ENCODE measurements around the gene CASTOR2.

GRCh38 chr7:75045881-75046280, 81.4 kb downstream of the CASTOR2 start:
- TF ChIP-seq EZH2 (IDR thresholded peaks at IDR 0.05; ENCODE audit: insufficient read depth, low read length) (no peak), CTCF (IDR thresholded peaks at IDR 0.05; ENCODE audit: insufficient read depth, low read depth, low read length) (no peak)

All from astrocyte (in vitro differentiated cells and primary cell).